ENCODE measurements around the gene RPL29. TPM values are rescaled to one million over a fixed set of nuclear protein-coding genes. Genes with fewer than 3 reads are reported as not detected.

Gene RPL29
- total and polyA plus RNA-seq, 2 of the 13 experiments (the other 11 are each of a cell fraction or from before 2014, with no cell fraction given), result 1,348 to 2,263 TPM

GRCh38 chr3:51995346-51996163 lies at the start of gene RPL29 (continued):
- no peak for TF ChIP-seq BCLAF1 (IDR thresholded peaks at IDR 0.05)
- TF ChIP-seq ZNF235 (CRISPR knock-in tag; IDR thresholded peaks at IDR 0.05; ENCODE audit: borderline replicate concordance), result no peak
- TF ChIP-seq ZNF75D (CRISPR knock-in tag; IDR thresholded peaks at IDR 0.05; ENCODE audit: borderline replicate concordance), result no peak; the same call in 1 of the 2 replicates
- TF ChIP-seq NR2F2 (IDR thresholded peaks at IDR 0.05; ENCODE audit: borderline replicate concordance, low read depth), result peak; percentile 60; the same call in 1 of the 2 replicates
- peak; percentile 81 for TF ChIP-seq TOE1 (CRISPR knock-in tag; IDR thresholded peaks at IDR 0.05)
- peak; percentile 53; the same call in 1 of the 2 replicates for TF ChIP-seq ZBTB46 (CRISPR knock-in tag; IDR thresholded peaks at IDR 0.05; ENCODE audit: borderline replicate concordance)
- peak; percentile 60; the same call in 1 of the 2 replicates for TF ChIP-seq SIX4 (CRISPR knock-in tag; IDR thresholded peaks at IDR 0.05)
- TF ChIP-seq PRPF4 (IDR thresholded peaks at IDR 0.05; ENCODE audit: low read depth, low read length, poor library complexity, severe bottlenecking), result no peak
- TF ChIP-seq ZNF879 (CRISPR knock-in tag; IDR thresholded peaks at IDR 0.05), result no peak
- peak; percentile 99 for TF ChIP-seq POLR2G (IDR thresholded peaks at IDR 0.05; ENCODE audit: low read depth, low read length)
- TF ChIP-seq ZSCAN21 (CRISPR knock-in tag; IDR thresholded peaks at IDR 0.05; ENCODE audit: borderline replicate concordance), result peak; percentile 81; the same call in 1 of the 2 replicates
- peak; percentile 93 for TF ChIP-seq ZSCAN30 (CRISPR knock-in tag; IDR thresholded peaks at IDR 0.05)
- TF ChIP-seq CEBPZ (IDR thresholded peaks at IDR 0.05; ENCODE audit: low read length), result no peak
- TF ChIP-seq MED13 (CRISPR knock-in tag; IDR thresholded peaks at IDR 0.05), result 0 out of 2 replicates have a peak, but pooled peaks have one; percentile 67
- TF ChIP-seq SRSF1 (optimal IDR thresholded peaks at IDR 0.05; ENCODE audit: low read depth, low read length), result peak; percentile 96
- peak; percentile 82 for TF ChIP-seq SIN3B (IDR thresholded peaks at IDR 0.05; ENCODE audit: low read length)
- peak; percentile 92 for TF ChIP-seq NRL (CRISPR knock-in tag; IDR thresholded peaks at IDR 0.05; ENCODE audit: borderline replicate concordance)

All from HepG2 (cell line).